ENCODE results near the gene HIGD2B.
"Not testable (repeated sequence)": the region's sequence is repeated elsewhere in the genome, so short reads cannot be mapped to it uniquely, and the experiment has no call there.

HIGD2B gene, protein sequence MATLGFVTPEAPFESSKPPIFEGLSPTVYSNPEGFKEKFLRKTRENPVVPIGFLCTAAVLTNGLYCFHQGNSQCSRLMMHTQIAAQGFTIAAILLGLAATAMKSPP

DNA sequence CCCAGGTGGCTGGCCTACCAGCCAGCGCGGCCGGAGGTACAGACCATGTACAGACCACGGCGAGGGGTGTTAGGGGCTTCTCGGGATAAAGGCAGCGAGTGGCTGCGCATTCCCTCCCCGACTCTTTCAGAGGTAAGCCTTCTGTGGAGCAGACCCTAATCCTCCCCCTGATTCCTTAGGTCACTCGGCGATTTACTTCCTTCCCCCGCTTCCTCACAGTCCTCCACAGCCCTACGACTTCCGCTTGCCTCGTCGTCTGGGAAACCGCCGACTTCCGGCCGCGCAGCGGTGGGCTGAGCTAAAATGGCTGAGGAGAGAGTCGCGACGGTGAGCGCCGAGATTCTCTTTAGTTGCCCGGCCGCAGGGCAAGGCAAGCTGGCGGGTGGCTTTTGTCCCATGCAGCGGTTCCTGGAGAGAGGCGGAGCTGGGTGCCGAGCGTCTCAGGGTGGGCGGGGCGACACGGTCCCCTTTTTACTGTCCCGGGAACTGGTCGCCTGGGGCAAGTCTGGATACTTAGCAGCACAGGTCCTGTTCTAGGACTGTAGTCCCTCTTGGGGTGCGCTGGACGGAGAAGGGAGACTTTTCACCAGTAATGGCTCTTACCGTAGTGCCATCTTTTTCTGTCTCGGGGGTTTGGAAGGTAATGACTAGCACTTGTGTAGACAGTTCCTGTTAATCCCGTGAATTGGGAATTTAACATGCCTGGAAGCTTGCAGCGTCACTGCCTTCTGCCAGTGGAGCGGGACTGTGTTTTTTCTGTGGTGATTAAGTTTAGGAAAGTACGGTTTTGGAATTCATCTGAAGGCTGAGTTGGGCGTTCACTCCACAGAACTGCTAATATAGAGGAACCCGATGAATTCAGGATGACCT, at the start of gene HIGD2B, which contains the start of gene BBS4:
Gene HIGD2B, minus strand, starts transcription at position 258 of the 870 bp plus-strand sequence. CDS start 9,808 bp downstream, outside the sequence.
Gene BBS4, plus strand, starts transcription at position 283 of the 870 bp plus-strand sequence. Its CDS starts 21 bp downstream, at position 304.
- peak; percentile 83 for DNase-seq

DNA sequence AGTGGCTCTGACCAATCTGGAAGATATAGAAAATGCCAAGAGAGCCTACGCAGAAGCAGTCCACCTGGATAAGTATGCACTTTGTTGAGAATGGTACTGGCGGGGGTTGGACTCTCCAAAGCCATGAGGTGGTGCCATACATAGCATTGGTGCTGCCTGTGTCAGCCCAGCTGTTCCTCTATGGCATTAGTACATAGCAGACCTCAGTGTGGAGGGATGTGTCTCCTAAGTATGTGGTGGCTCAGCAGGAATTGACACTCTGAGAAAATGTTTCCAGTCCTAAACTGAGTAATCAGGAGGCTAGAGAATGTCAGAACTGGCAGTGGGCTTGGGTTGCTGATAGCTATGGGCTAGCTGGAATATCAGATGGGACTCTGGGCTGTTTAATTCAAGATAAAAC, 49.1 kb upstream of the HIGD2B start:
- no peak for DNase-seq

DNA sequence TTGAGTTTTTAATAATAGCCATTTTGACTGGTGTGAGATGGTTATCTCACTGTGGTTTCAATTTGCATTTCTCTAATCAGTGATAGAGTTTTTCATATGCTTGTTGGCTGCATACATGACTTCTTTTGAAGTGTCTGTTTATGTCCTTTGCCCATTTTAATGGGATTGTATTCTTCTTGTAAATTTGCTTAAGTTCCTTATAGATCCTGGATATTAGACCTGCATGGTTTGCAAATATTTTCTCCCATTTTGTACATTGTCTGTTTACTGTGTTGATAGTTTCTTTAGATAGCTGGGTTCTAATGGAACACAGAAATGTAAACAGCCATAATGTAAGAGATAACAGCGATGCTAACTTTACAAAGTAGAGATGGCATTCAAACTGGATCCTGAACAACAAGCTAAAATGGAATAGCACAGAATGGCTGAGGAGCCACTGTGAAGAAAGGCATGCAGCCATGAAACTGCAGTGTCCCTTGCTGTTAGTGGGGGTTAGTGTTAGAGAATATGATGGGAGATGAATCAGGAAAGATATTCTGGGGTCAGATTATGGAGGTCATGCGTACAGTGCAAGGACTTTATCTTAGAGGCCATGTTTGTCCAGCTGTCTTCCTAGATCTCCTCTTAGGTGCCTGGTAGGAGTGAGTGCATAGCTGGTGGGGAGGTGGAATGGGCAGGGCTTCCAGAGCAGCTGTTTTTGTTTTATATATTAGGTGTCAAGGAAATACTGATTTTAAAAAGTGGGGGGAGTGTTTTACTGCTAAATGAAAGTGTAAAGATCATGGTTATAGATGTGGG, 48.2 kb upstream of the HIGD2B start:
- no peak for DNase-seq

DNA sequence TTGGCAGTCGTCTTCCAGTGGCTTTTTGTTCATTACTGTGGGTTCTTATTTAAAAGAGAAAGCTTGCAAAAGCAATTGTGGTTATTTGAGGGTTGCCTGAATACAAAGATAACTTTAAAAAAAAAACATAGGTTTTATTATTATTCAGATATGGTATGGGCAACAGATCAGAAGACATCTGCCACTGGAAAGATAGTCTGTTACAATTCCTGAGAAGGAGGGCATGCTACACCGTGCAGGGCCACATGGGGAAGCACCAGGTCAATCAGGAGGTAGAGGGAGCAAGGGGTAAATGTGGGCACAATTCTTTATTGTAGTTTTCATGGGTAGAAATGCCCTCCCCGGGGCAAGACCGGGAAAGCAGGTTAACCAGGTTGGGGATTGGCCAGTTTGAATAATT, 46.5 kb upstream of the HIGD2B start:
- DNase-seq = no peak

DNA sequence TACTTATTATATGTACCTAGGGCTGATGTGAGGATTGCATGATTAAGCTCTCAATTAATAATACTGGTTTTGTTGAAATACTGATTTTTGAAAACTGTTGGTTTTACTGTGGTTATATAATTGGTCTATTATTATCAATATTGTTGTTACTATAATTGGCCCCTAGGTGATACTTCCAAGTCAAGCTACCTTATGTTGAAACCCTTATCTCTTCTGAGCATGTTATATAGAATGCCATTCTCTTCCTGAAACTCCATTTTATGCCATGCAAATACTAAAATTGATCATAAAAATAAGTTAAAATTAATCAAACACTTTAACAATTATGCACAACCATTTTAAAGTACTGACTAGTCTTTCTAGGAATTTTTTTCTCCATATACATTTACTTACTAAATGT, 46.1 kb upstream of the HIGD2B start:
- no peak for DNase-seq

DNA sequence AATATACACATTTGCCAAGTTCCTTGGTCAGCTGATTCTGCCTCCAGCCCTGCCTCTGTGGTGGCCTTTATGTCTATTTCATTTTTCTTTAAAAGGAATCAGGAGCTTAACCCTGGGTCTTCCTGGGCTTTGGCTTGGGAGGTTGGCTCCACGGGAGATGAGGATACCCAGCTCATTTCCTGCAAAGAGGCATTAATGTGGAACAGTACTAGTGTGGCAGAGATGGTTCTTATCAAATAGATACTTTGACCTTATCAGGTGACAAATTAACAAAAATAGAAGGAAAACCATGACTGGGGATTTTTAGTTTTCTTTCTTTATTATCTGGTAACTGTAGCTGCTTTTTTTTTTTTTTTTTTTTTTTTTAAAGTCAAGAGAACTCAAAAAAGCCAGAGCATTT, 42.8 kb upstream of the HIGD2B start:
- no peak for DNase-seq

DNA sequence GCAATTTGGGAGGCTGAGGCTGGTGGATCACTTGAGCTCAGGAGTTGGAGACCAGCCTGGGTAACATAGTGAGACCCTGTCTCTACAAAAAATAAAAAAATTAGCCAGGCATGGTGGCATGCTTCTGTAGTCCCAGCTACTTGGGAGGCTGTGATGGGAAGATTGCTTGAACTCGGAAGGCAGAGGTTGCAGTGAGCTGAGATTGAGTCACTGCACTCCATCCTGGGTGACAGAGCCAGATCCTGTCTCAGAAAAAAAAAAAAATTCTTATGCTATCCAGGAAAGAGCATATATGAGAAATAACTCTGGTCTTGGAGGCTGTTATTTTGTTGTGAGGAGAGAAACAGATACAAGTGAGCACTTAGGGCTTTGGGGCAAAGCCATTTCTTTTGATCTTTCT, 42.3 kb upstream of the HIGD2B start:
- not testable (repeated sequence) for DNase-seq

DNA sequence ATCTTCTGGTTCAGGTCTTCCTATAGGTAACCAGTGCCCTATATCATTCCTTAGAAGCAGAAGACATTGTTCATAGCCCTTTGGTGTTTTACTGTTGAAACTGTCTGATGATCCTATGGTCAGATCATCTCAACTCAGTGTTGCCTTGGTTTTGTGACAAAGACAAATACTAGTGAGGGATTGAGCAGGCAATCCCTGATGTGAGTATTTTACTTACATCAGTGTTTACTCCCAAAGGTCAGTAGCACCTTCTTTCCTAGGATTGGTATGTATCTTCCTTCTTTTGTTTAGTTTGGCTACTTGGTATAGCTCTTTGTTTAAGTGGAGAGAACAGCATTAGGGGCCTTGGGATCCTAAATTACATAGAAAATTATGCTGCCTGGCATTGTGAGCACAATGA, 41.2 kb upstream of the HIGD2B start:
- DNase-seq = no peak

DNA sequence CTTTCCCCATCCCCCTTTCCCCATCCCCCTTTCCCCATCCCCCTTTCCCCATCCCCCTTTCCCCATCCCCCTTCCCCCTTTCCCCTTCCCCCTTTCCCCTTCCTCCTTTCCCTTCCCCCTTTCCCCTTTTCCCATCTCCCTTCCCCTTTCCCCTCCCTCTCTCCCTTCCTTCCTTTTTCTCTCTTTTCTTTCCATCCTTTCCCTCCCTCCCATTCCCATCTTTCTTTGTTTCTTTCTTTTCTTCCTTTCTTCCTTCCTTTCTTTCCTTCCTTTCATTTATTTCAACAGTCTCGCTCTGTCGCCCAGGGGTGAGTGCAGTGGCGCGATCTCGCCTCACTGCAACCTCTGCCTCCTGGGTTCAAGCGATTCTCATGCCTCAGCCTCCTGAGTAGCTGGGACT, 39.9 kb upstream of the HIGD2B start:
- DNase-seq = not testable (repeated sequence)

DNA sequence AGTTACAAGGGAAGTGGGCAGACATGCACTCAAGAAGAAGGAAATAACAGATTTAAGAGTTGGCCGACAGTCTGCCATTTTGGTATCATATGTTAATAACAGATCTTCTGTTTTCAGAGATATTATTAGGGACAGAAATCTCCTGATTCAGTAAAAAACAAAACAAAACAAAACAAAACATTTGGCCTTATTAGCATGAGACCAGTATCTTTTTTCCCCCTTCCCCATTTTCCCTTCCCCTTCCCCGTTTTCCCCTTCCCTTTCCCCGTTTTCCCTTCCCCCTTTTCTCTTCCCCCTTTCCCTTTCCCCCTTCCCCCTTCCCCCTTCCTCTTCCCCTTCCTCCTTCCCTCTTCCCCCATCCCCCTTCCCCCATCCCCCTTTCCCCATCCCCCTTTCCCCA, 39.5 kb upstream of the HIGD2B start:
- no peak for DNase-seq

DNA sequence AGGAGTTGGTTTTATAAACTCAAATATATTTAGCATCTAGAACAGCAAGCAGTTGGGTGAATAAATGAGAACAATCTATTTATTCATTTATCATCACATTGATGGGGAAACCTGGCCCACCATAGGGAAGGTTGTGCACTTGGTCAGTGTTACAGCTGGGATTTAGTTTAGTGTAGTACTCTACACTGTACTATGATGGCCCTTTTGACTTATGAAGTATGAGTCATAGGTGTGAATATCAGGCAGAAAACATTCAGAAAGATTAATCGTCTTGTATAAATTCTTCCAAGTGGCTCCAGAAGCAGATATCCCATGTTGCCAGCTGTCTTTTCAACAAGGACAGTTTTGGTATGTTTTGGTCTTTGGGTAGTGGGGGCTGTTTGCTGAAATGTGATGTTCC, 38.0 kb upstream of the HIGD2B start:
- DNase-seq = no peak

DNA sequence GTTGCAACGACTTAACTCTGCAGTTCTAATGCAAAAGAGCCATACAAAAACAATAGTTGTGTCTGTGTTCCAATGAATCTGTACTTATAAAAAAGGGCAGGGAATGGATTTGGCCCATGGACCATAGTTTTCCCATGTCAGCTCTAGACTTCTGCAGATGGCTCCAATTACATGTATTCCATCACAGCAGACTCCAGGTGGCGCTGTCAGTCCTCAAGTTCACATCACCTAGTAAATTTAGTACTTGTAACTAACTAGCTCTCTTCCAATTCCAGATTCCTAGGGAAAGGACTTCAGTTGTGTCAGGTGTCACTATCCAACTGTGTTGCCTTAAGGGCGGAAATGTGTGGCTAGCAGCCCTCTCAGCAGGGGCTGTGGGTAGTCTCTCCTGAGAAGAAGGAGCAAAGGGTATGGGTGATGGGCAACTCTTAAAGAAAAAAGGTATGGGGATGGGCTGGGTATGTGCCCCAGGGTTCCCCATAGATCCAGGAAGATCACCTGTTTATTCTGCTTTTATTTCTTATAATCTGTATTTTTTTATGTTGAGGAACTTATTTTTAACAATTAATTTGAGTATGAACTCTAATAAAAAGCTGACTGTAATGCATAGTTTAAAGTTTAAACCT, 36.2 kb upstream of the HIGD2B start:
- peak; percentile 68 for DNase-seq

DNA sequence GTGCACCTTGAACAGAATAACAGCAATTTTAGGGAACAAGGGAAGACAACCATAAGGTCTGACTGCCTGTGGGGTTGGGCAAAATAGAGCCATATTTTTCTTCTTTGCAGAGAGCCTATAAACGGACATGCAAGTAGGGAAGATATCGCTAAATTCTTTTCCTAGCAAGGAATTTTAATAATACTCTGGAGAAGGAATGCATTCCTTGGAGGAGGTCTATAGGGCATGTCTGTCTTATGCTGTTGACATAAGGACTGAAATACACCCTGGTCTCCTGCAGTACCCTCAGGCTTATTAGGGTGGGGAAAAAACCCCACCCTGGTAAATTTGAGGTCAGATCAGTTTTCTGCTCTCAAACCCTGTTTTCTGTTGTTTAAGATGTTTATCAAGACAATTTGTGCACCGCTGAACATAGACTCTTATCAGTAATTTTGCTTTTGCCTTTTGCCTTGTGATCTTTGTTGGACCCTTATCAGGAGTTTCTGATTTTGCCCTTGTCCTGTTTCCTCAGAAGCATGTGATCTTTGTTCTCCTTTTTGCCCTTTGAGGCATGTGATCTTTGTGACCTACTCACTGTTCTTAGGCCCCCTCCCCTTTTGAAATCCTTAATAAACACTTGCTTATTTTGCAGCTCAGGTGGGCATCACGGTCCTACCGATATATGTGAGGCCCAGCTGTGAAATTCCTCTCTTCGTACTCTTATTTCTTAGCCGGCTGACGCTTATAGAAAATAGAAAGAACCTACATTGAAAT, 22.7 kb upstream of the HIGD2B start:
- not testable (repeated sequence) for DNase-seq

DNA sequence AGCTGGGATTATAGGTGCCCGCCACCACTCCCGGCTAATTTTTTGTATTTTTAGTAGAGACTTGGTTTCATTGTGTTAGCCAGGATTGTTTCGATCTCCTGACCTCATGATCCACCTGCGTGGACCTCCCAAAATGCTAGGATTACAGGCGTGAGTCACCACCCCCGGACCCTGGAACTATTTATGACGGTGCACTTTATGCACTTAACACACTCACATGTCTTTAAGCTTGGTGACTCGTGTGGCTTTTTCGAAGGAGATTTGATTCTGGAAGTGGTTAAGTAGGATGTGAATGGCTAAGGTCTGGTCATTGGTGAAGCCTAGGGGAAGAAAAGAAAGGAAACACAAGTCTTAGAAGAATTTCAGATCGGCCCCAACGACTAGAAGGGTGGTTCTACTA, 20.3 kb upstream of the HIGD2B start:
- DNase-seq = no peak

DNA sequence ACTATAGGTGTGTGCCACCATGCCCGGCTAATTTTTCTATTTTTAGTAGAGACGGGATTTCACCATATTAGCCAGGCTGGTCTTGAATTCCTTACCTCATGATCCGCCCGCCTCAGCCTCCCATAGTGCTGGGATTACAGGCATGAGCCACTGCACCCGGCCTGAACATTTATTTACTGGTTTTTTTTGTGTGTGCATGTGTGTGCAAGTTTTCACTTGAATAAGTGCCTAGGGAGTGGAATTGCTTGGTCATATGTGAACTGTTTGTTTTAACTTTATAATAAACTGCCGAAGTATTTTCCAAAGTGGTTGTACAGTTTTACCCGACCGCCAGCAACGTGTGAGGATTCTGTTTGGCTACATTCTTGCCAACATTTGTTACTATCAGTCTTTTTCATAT, 14.1 kb upstream of the HIGD2B start:
- no peak for DNase-seq

DNA sequence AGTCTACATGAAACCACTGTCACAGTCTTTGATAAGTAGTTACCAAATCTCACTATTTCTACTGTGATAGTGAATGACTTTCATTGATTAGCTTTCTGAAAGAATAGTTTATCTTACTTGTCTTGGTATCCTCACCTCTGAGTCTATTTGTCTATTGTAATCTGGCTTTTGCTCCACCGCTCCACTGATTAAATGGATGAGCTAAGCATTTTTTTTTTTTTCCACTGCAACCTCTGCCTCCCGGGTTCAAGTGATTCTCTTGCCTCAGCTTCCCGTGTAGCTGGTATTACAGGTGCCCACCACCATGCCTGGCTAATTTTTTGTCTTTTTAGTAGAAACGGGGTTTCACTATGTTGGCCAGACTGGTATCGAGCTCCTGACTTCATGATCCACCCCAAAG, 13.0 kb upstream of the HIGD2B start:
- no peak for DNase-seq

DNA sequence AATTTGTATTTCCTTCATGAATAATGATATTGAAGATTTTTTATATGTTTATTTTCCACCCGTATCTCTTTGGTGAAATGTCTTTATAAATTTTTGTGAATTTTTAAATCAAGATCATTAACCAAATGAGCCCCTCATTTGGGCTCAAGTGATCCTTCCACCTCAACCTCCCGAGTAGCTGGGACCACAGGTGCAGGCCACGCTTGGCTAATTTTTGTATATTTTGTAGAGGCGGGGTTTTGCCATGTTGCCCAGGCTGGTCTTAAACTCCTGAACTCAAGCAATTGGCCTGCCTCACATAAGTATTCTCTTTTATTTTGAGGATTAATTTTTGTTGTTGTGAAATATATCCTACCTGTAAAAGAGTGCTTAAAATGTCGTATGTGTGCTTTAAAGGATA, 5.0 kb upstream of the HIGD2B start:
- DNase-seq = no peak

DNA sequence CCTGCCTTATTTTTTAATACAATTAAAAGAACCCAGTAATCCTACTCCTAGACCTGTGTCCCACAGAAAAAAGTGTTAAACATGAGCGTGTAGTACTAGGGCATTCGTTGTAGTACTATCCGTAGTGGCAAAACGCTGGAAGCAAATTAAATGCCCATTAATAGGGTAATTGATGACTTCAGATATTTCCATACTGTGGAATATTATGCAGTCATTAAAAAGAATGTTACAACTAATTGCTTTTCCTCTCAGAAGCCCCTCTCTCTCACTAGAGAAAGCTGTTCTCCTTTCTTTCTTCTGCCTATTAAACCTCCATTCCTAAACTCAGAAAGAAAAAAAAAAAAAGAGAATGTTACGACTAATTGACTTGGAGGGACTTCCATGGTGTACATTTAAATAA, 2.7 kb upstream of the HIGD2B start:
- DNase-seq = no peak

DNA sequence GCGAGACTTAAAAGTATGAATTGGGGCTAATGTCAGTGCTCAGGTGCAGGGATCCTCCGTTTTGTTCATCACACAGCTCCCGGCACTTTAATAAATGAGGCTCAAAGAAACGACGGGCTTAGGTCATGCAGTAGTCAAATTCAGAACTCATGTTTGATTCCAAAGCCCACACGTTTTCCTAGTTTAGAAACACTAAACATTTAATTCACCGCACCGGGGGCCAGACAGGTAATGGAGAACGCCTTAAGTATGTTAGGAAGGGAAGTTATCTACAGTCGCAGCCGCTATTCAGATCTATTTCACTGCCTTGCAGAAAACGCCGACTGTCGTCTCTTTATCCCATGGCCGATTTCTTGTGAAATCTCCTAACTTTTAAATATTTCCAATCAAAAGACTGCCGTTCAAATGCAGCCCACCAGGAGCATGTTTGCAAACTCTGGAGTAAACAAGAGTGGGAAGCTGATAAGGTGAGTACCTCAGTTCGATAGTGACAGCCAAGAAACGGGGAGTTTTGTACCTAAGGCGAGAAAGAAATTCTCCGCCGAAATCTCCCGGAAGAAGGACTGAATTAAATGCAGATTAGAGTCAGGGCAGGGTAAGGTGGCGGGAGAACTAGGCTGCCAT, 569 bp downstream of the HIGD2B start:
- no peak for DNase-seq

DNA sequence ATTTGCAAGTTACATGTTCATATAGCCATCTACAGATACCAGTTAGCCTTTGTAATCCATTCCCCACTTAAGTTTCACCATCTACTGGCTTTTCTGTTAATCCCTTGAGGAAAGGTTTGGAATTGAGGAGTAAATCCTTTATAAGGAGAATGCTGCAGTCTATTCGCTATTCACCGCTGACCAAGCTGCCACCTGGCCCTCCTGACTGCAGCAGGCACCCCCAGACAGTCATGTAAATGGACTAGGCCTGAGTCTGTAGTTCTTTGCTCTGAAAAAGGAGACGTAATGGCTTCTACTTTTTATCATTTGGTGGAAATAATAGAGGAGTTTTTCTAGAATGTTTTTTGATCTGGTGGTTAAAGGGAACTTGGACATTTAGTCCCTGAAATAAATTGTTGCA, 3.2 kb downstream of the HIGD2B start:
- no peak for DNase-seq

DNA sequence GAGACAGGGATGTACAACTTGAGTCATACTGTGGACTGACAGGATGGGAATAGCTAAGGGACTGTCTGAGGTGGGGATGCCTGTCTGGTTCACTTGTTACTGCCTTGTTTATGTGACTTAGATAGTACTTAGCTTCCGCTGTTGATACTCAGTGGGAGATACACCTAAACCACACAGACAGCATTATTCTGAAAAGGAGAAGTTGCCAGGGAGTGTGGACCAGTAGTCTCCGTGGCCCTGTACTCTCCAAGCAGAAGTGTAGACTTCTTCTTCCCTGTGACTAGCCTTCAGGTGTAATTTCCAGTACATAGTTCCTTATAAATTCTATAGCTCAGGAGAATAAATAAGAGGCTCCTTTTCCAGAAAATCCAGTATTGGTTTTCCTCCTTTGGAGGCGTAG, 5.1 kb downstream of the HIGD2B start:
- no peak for DNase-seq

DNA sequence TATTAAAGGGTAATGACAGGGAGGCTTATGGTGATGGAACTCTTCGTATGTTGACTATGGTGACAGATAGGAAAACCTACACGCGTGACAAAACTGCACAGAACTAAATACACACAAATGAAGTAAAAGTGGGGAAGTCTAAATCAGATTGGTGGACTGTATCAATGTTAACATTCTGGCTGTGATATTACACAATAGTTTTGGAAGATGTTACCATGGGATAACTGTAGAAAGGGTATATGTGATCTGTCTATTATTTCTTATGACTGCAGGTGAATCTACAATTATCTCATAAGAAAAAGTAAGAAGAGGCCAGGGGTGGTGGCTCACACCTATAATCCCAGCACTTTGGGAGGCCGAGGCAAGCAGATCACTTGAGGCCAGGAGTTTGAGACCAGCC, 9.1 kb downstream of the HIGD2B start:
- DNase-seq = no peak
